ENCODE data around the gene ADAP1. TPM values are rescaled to one million over a fixed set of nuclear protein-coding genes. Genes with fewer than 3 reads are reported as not detected.

ADAP1 gene
- total and polyA plus RNA-seq, 2 of the 8 experiments (the other 6 are each of a cell fraction or from before 2014, with no cell fraction given): 5.8 to 6.1 TPM

GRCh38 chr7:868189-868486, 86.3 kb downstream of the ADAP1 start:
- CTCF ChIA-PET (ENCODE audit: partially characterized antibody): interaction anchor here (1.2 kb wide), 1 partner anchor 31 kb away, joined by 3 read pairs; no protein-coding TSS in a partner anchor
- H3K4me2 ChIP-seq (ENCODE audit: insufficient read depth in 1 of 2, low read depth in 2 of 2, low read length in 2 of 2): no peak overlapping the region
- POLR2A ChIA-PET (ENCODE audit: partially characterized antibody): interaction anchor here (1.0 kb wide), 1 partner anchor 9 kb away, joined by 3 read pairs; no protein-coding TSS in a partner anchor
- H4K5ac ChIP-seq (ENCODE audit: insufficient read length, low read depth, low read length): no peak overlapping the region
- no peak overlapping the region for H3K18ac ChIP-seq (ENCODE audit: extremely low read depth, low read length)
- peaks cover 6% of the 10 kb centered on the region for H3K79me1 ChIP-seq (ENCODE audit: low read depth, low read length)
- H3K14ac ChIP-seq (ENCODE audit: insufficient read length): no peak overlapping the region
- no peak overlapping the region for H3K56ac ChIP-seq (replicated peaks; ENCODE audit: insufficient read length, low read depth, low read length)
- H3K9me3 ChIP-seq (ENCODE audit: insufficient read depth in 2 of 2, low read depth in 1 of 2, low read length in 1 of 2): no peaks in the 10 kb centered on the region
- H2BK5ac ChIP-seq (ENCODE audit: low read depth, low read length): no peak overlapping the region; the same call in 1 of the 2 replicates
- no peaks in the 10 kb centered on the region for H3K23me2 ChIP-seq (ENCODE audit: low read depth, low read length)
- no peak overlapping the region for H3K4me3 ChIP-seq (ENCODE audit: extremely low read depth in 1 of 4, insufficient read depth in 2 of 4, low read depth in 3 of 4, low read length in 4 of 4)
- H3K4me1 ChIP-seq (replicated peaks in 1 of 4; ENCODE audit: control insufficient read depth in 3 of 4, insufficient read depth in 4 of 4, low read length in 3 of 4): no peaks in the 10 kb centered on the region
- no peak overlapping the region for H4K8ac ChIP-seq (ENCODE audit: extremely low read depth, insufficient read depth, low read length)
- H2BK12ac ChIP-seq (ENCODE audit: low read depth, low read length): no peak overlapping the region
- no peak overlapping the region for H2AK5ac ChIP-seq (ENCODE audit: low read depth, low read length)
- no peak overlapping the region for H3K27ac ChIP-seq (ENCODE audit: low read depth, low read length)
- H3K79me2 ChIP-seq (ENCODE audit: control insufficient read depth in 1 of 2, insufficient read depth in 2 of 2, low read length in 2 of 2): no peaks in the 10 kb centered on the region; a peak in 1 of 4 replicates
- FAIRE-seq (no peak), DNase-seq (ENCODE audit: low read depth in 1 of 2, low spot score in 2 of 2) (no peak)
- H2BK20ac ChIP-seq (ENCODE audit: low read length): no peak overlapping the region
- H2AFZ ChIP-seq (ENCODE audit: low read length): no peak overlapping the region
- no peak overlapping the region for H3K23ac ChIP-seq (ENCODE audit: insufficient read length)
- H4K91ac ChIP-seq (replicated peaks; ENCODE audit: insufficient read length, low read length): no peak overlapping the region
- 95% methylated on average over 17 of the region's 17 CpGs; no CpG with 5 or more reads in 1 of the 2 experiments for WGBS, 2 experiments (ENCODE audit: extremely low coverage in 1 of 2, insufficient coverage in 1 of 2, insufficient read length in 1 of 2, insufficient replicate concordance in 2 of 2, low coverage in 1 of 2, low lambda C conversion rate in 2 of 2, missing lambda C conversion rate in 1 of 2)
- H3K4ac ChIP-seq (replicated peaks; ENCODE audit: insufficient read length, low read depth, low read length): no peak overlapping the region
- no peak overlapping the region for H2BK120ac ChIP-seq (replicated peaks; ENCODE audit: low read depth, low read length)
- peaks cover 9 to 55% (median 45%) of the 10 kb centered on the region in 4 experiments; a peak in 7 of 8 replicates for H3K36me3 ChIP-seq (ENCODE audit: control insufficient read depth in 2 of 4, insufficient read depth in 4 of 4, low read length in 3 of 4)
- H4K20me1 ChIP-seq (replicated peaks in 1 of 2; ENCODE audit: control insufficient read depth in 1 of 2, insufficient read depth in 2 of 2, low read length in 2 of 2): peaks cover 5 to 10% of the 10 kb centered on the region in 2 experiments
- no peak overlapping the region for H3K9ac ChIP-seq (replicated peaks in 1 of 4; ENCODE audit: extremely low read depth in 1 of 4, low read depth in 3 of 4, low read length in 3 of 4)
- H3K27me3 ChIP-seq (replicated peaks in 1 of 4; ENCODE audit: control insufficient read depth in 3 of 4, extremely low read depth in 1 of 4, insufficient read depth in 3 of 4, low read length in 3 of 4): no peaks in the 10 kb centered on the region
- H2BK15ac ChIP-seq (ENCODE audit: low read length): no peak overlapping the region
- TF ChIP-seq CEBPB (IDR thresholded peaks at IDR 0.05; ENCODE audit: low read depth, low read length): no peak
